AG09309 (cell line): ENCODE measurements around the gene CARD19.

ENCODE experiments used
- DNase-seq: peaks from one replicate; pipeline ENCODE4 v3.0.0-alpha.2; 2010; ENCODE audit warnings: low read depth
- H3K4me3 ChIP-seq: 2 replicates; pipeline ENCODE4 v1.5.1; 2011; ENCODE audit warnings: mild to moderate bottlenecking, low read depth, low read length, moderate library complexity; ENCODE audit not compliant: control insufficient read depth
- TF ChIP-seq, protein P1 (sequence below): IDR thresholded peaks from 2 replicates; pipeline ENCODE4 v1.5.1; 2011; ENCODE audit warnings: mild to moderate bottlenecking, low read depth, low read length, inconsistent platforms; ENCODE audit not compliant: insufficient read depth, control insufficient read depth; ENCODE audit errors: missing control alignments

Gene CARD19

DNA sequence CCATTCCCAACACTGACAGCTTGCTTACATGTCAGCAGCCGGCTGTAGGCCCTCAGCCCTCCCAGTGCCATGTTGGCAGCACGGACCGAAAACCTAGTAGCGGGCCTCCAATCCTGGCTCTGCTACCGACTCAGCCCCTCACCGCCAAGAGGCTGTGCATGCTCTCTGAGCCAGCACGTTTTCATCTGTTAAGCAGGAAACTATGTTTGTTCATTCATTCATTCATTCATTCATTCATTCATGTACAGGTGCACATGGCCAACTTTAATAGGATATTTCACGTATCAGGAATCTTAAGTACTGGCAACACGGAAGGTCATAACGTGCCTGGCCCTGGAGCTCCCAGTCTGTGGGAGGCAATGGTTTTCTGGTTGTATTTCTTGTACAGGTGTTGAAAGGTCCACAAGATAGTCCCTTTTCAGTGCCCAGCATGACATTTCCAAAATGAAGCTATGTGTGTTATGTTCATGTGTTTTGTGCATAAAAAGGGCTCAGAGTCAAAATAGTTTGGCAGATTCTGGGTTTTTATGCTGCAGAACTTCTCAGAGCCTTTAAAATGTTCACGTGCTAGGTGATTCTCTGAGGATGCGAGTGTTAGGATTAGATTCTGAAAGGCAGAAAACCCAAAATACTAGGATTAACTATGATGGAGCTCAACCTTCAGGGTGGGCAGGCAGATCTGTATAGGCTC lies 19.8 kb upstream of the CARD19 start:
- TF ChIP-seq, protein P1, sequence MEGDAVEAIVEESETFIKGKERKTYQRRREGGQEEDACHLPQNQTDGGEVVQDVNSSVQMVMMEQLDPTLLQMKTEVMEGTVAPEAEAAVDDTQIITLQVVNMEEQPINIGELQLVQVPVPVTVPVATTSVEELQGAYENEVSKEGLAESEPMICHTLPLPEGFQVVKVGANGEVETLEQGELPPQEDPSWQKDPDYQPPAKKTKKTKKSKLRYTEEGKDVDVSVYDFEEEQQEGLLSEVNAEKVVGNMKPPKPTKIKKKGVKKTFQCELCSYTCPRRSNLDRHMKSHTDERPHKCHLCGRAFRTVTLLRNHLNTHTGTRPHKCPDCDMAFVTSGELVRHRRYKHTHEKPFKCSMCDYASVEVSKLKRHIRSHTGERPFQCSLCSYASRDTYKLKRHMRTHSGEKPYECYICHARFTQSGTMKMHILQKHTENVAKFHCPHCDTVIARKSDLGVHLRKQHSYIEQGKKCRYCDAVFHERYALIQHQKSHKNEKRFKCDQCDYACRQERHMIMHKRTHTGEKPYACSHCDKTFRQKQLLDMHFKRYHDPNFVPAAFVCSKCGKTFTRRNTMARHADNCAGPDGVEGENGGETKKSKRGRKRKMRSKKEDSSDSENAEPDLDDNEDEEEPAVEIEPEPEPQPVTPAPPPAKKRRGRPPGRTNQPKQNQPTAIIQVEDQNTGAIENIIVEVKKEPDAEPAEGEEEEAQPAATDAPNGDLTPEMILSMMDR: no peak
- no peak overlapping the region for H3K4me3 ChIP-seq
- no peak for DNase-seq

DNA sequence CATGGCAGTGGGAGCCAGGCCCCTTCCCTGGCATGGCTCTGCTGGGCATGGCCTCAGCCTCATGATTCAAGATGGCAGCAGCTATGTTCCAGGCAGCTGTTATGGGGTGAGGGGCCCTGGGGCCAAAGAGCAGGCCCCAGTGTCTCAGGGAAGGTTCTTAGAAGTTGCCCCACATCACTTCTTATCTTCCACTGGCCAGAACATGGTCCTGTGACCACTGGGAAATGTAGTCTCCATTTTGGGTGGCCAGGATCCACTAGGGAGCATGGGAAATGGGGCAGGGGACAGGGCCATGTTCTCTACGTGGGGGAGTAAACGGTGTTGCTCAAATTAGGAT lies 19.3 kb upstream of the CARD19 start:
- TF ChIP-seq, protein P1: no peak
- no peak for DNase-seq
- H3K4me3 ChIP-seq: no peak overlapping the region

DNA sequence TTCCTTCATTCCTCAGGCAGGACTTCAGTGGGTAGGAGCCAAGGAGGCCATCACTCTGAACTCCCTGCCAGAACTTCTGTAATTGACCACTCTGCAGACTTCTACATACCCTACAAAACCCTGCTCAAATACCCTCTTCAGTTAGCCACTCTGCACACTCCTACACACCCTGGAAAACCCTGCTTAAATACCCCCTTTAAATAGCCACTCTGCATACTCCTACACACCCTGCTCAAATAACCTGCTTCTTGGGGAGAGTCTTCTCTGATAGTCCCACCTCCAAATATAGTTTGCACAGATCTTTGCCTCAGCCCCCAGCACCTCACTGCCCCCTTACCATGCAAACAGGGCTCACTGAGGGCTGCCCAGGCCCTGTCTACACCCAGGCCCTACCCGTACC lies 18.6 kb upstream of the CARD19 start:
- H3K4me3 ChIP-seq: no peak overlapping the region
- TF ChIP-seq, protein P1: no peak

DNA sequence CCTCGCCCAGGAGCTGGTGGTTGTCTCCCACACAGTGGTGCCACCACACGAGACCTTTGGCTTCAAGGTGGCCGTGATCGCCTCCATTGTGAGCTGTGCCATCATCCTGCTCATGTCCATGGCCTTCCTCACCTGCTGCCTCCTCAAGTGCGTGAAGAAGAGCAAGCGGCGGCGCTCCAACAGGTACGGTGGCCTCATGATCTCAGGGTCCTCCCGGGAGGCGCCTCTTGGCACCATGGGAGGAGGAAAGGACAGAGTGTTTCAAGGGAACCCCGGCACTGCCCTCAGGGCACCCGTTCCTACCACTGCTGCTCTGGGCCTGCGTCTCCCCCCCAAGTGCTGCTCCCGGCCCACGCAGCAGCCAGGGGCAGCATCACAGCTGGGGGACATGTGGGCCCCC lies 18.2 kb upstream of the CARD19 start:
- DNase-seq: no peak
- no peak overlapping the region for H3K4me3 ChIP-seq
- TF ChIP-seq, protein P1: no peak

More for the DNA sequence above, 18.6 kb upstream of the CARD19 start:
- no peak for DNase-seq

DNA sequence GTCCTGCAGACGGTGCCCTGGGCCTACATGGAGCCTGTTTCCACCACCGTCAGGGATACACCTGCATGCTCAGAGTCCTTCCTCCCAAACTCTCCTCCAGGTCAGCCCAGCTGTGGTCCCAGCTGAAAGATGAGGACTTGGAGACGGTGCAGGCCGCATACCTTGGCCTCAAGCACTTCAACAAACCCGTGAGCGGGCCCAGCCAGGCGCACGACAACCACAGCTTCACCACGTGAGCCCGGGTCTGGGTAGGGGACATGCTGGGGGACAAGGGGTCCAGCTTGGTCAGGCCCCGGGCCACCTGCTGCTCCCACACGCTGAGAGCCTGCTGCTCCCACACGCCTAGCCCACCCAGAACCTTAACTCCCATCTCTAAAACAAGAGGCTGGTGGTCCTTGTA lies 16.6 kb upstream of the CARD19 start:
- no peak overlapping the region for H3K4me3 ChIP-seq
- DNase-seq: no peak
- TF ChIP-seq, protein P1: no peak

DNA sequence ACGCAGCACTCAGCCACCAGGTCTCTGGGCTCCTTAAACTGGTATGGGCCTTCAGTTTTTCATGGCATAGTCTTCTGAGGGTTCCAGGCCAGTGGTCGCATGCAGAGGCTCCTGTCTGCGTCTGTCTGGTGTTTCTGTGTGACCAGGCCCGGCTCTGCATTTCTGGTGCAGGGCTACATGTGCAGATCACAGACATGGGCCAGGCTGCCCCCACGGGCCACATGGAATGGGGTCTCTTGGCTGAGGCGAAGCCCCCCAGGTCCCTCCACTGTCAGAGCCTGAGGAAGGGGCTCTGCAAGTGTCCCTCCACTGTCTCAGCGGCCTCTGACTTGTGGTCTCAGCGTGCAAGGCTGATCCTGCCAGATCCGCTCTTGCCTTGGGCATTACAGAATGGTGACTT lies 15.6 kb upstream of the CARD19 start:
- no peak overlapping the region for H3K4me3 ChIP-seq
- TF ChIP-seq, protein P1: no peak
- no peak for DNase-seq
